Anterior cingulate cortex (tissue), 58 donors: ENCODE results near the gene PIEZO1.

Experiments used
- DNase-seq, 58 donors: peaks; one replicate each; lab custom pipeline; 2025; lab: John Stamatoyannopoulos, UW

Gene PIEZO1

GRCh38 chr16:88817785-88818574 is 33.0 kb upstream of the PIEZO1 start:
- no peak for DNase-seq

- no peak for DNase-seq
These were observed 31.9 kb upstream of the PIEZO1 start for GRCh38 chr16:88816736-88817535.

- DNase-seq: peak in 5 of 58 donors; percentile 14 to 22 (median 15)
These were observed 31.0 kb upstream of the PIEZO1 start for GRCh38 chr16:88815901-88816589.

- no peak for DNase-seq
These were observed 30.2 kb upstream of the PIEZO1 start for GRCh38 chr16:88815227-88815626.

GRCh38 chr16:88814144-88814502 is 29.1 kb upstream of the PIEZO1 start:
- DNase-seq: no peak

GRCh38 chr16:88813269-88814143 is 28.5 kb upstream of the PIEZO1 start:
- no peak for DNase-seq

- DNase-seq: peak in 2 of 58 donors; percentile 14
These were observed 27.7 kb upstream of the PIEZO1 start for GRCh38 chr16:88812513-88813268.

- DNase-seq: peak in 57 of 58 donors; percentile 42 to 96 (median 87)
These were observed 26.9 kb upstream of the PIEZO1 start, which contains the start of gene APRT for GRCh38 chr16:88811769-88812512. TSS of gene APRT (minus strand) at chr16:88811928. CDS start at chr16:88811899, 29 bp downstream.

DNA sequence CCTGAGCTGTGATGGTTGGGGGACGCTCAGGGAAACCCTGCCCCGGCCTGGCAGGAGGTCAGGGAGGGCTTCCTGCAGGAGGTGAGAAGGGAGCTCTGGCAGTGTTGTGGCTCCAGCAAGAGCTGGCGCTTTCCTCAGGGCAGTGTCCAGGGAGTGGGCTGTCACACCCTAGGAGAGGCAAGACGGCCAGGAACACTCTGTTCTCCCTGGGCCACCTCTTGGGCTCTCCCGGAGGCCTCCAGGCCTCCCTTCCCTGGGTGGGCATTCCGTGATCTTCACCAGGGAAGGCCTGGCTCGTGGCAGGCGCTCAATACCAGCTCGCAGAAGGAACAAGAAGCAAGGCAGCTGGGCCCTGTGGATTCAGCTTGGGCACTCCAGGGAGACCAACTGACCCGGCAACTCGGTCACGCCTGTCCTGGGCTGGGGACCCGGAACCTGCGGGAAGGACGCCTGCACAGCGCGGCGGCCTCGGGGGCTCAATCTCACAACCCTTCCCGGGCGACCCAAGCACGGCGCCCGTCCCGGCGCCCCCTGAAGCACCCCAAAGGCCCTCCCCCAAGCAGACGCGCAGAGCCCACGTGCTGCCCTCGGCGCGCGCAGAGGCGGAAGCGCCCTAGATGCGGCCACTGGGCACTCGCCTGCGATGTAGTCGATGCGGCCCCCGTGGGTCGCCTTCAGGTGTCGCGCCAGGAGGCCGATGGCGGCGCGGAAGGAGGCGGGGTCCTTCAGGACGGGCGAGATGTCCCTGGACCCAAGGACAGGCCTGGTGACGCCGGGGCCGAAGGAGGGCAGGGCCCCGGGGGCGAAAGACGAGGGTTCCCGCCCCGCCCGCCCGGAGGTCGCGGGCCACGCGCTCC is 26.1 kb upstream of the PIEZO1 start:
- peak in 57 of 58 donors; percentile 40 to 89 (median 79) for DNase-seq

GRCh38 chr16:88810166-88810911 is 25.3 kb upstream of the PIEZO1 start:
- DNase-seq: no peak

DNA sequence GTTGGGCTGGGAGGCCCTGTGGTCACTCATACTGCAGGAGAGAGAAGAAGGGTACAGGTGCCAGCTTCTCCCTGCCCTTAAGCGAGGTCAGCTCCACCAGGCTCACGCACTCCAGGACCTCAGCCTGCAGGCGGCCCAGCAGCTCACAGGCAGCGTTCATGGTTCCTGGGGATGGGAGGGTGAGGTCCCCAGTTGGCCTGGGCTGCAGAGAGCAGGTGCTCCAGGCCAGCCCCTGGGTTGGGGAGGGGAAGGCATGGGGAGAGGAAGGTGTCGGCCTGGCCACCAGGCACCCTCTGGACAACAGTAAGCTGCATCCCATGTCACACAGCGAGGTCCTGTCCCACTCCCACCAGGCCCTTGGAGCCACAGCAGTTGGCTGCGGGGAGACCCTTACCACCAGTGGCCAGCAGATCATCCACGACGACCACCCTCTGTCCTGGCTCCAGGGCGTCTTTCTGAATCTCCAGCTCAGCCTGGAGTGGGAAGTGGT is 24.7 kb upstream of the PIEZO1 start:
- DNase-seq: no peak

- no peak for DNase-seq
These were observed 24.2 kb upstream of the PIEZO1 start for GRCh38 chr16:88809068-88809675.

GRCh38 chr16:88807626-88808453 is 22.8 kb upstream of the PIEZO1 start:
- DNase-seq: no peak

DNA sequence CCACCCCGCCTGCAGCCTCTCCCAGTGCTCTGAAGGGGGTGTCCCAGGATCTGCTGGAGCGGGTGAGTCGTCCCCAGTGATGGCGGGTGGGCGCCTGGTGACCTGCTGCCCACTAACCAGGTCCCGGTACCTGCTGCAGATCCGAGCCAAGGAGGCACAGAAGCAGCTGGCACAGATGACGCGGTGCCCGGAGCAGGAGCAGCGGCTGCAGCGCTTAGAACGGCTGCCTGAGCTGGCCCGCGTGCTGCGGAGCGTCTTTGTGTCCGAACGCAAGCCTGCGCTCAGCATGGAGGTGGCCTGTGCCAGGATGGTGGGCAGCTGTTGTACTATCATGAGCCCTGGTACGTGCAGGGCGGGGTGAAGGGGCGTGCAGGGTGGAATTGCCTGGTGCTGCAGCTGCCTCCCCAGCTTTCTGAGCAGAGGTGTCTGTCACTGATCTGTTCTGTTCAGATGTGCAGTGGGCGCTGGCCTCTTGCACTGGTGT is 22.2 kb upstream of the PIEZO1 start:
- DNase-seq: no peak

GRCh38 chr16:88806491-88807111 is 21.6 kb upstream of the PIEZO1 start:
- no peak for DNase-seq
